ENCODE measurements around the gene ADAMTS2. TPM values are rescaled to one million over a fixed set of nuclear protein-coding genes. Genes with fewer than 3 reads are reported as not detected.

ADAMTS2 gene
- total RNA-seq, 5 donors from 2014 or later (not counting 1 experiment from before 2014, with no cell fraction given) = 0.09 to 0.23 TPM; not detected in 3

DNA sequence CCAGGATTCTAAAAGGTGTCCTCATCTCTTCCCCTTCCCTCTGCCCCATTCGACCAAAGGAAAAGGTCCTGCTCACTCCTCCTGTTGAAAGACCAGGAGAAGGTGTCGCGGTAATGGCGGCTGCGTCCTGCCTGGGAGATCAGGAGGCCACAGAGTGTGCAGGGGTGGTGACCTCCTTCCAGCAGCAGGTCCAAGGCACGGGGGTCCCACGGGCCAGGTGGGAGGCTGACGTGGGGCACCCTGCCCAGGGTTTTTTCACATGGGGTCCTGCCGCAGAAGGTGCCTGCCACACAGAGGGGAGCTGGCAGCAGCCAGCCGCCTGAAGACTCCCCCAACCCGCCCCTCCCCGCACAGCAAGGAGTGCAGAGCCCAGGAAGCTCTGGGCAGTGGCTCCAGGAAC is 22.2 kb upstream of the ADAMTS2 start:
- no peak overlapping the region for H3K4me3 Mint-ChIP-seq
- peaks cover 0 to 4% of the 10 kb centered on the region in 2 donors for H3K27me3 Mint-ChIP-seq
- no peak for ATAC-seq (replicated peaks in 1 of 4)
- Histone ChIP-seq H3K4me1 (ENCODE audit: control insufficient read depth in 1 of 2, extremely low read depth in 1 of 2, insufficient read depth in 2 of 2, low read length in 2 of 2) (no peaks in the 10 kb centered on the region), H3K27ac (ENCODE audit: low read length) (no peak overlapping the region), H3K9me3 (no peaks in the 10 kb centered on the region), H3K4me3 (ENCODE audit: control insufficient read depth in 1 of 2, extremely low read depth in 1 of 2, low read length in 1 of 2) (no peak overlapping the region), H3K36me3 (ENCODE audit: control insufficient read depth in 2 of 2, extremely low read depth in 1 of 2, insufficient read depth in 1 of 2, low read length in 1 of 2) (no peaks in the 10 kb centered on the region), H3K27me3 (replicated peaks in 1 of 2; ENCODE audit: control insufficient read depth in 2 of 2, extremely low read depth in 1 of 2, insufficient read depth in 2 of 2, low read length in 1 of 2) (peaks cover 0 to 14% of the 10 kb centered on the region in 2 experiments)
- H3K27ac Mint-ChIP-seq = no peak overlapping the region
- DNase-seq = no peak
- ChIA-PET POLR2A (interaction anchor here in 1 of 2 donors (0.6 kb wide), 1 partner anchor 33 kb away, joined by 3 read pairs; no protein-coding TSS in a partner anchor), CTCF (no interaction called here)
- no peaks in the 10 kb centered on the region for H3K36me3 Mint-ChIP-seq
- no peaks in the 10 kb centered on the region for H3K4me1 Mint-ChIP-seq
- WGBS (ENCODE audit: insufficient coverage) = 89% methylated on average over 6 of the region's 12 CpGs
- no peaks in the 10 kb centered on the region for H3K9me3 Mint-ChIP-seq

DNA sequence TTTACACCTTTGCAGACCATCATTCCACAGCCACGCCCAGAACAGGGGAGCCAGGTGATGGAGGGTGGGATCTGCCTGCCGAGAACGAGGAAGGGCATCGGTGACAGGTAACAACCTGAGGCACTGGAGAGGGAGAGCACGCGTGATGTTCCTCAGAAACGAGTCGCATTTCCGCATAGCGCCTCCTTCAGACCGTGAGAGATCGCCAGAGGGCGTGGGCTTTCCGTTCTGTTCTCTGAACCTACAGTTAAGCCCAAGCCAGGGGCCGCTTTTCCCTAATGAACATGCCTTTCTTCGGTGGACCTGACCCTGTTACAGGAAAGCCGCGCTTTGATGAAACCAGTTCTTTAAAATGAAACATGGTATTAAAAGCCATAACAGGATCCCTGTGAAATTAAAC is 17.1 kb upstream of the ADAMTS2 start:
- Histone ChIP-seq H3K4me1 (ENCODE audit: control insufficient read depth in 1 of 2, extremely low read depth in 1 of 2, insufficient read depth in 2 of 2, low read length in 2 of 2) (no peaks in the 10 kb centered on the region), H3K27me3 (replicated peaks in 1 of 2; ENCODE audit: control insufficient read depth in 2 of 2, extremely low read depth in 1 of 2, insufficient read depth in 2 of 2, low read length in 1 of 2) (peaks cover 0 to 15% of the 10 kb centered on the region in 2 experiments), H3K27ac (ENCODE audit: low read length) (no peak overlapping the region), H3K36me3 (ENCODE audit: control insufficient read depth in 2 of 2, extremely low read depth in 1 of 2, insufficient read depth in 1 of 2, low read length in 1 of 2) (no peaks in the 10 kb centered on the region), H3K4me3 (ENCODE audit: control insufficient read depth in 1 of 2, extremely low read depth in 1 of 2, low read length in 1 of 2) (no peak overlapping the region), H3K9me3 (no peaks in the 10 kb centered on the region)
- Mint-ChIP-seq H3K36me3 (no peaks in the 10 kb centered on the region), H3K27me3 (peaks cover 0 to 13% of the 10 kb centered on the region in 2 donors), H3K4me1 (no peaks in the 10 kb centered on the region), H3K27ac (no peak overlapping the region), H3K4me3 (no peak overlapping the region), H3K9me3 (peaks cover 0 to 3% (median 0%) of the 10 kb centered on the region in 3 donors)
- ATAC-seq (replicated peaks in 1 of 4) (no peak), DNase-seq (no peak)
- ChIA-PET POLR2A (no interaction called here), CTCF (no interaction called here)
- WGBS (ENCODE audit: insufficient coverage) = 82% methylated on average over 15 of the region's 18 CpGs

DNA sequence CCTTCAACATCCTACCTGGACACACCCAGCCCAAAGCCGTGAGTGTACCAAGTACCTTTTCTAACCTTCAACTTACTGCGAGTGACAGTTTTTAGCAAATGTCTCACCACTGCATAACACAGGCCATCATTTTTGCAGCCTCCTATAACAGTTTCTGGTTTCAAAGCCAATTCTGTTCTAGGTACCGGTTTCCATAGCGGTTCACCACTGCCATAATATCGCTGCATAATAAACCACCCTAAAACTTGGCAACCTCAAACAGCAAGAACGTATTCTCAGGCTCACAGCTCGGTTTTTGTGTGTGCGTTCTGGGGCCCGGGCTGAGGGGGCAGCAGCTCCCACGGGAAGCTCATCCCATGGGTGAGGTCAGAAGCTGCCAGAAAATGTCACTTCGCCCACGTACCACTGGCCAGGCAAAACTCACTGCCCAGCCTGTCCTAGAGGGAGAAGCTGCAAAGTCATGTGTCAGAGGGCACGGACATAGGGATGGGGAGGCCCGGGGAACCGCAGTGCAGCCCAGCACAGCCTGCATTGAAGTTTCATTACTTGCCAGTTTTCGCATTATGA is 15.9 kb upstream of the ADAMTS2 start:
- no peak overlapping the region for H3K27ac Mint-ChIP-seq
- ChIA-PET CTCF (no interaction called here), POLR2A (no interaction called here)
- H3K36me3 Mint-ChIP-seq = no peaks in the 10 kb centered on the region
- Histone ChIP-seq H3K27me3 (replicated peaks in 1 of 2; ENCODE audit: control insufficient read depth in 2 of 2, extremely low read depth in 1 of 2, insufficient read depth in 2 of 2, low read length in 1 of 2) (peaks cover 0 to 12% of the 10 kb centered on the region in 2 experiments), H3K4me3 (ENCODE audit: control insufficient read depth in 1 of 2, extremely low read depth in 1 of 2, low read length in 1 of 2) (no peak overlapping the region), H3K4me1 (ENCODE audit: control insufficient read depth in 1 of 2, extremely low read depth in 1 of 2, insufficient read depth in 2 of 2, low read length in 2 of 2) (no peaks in the 10 kb centered on the region), H3K9me3 (no peaks in the 10 kb centered on the region), H3K27ac (ENCODE audit: low read length) (no peak overlapping the region), H3K36me3 (ENCODE audit: control insufficient read depth in 2 of 2, extremely low read depth in 1 of 2, insufficient read depth in 1 of 2, low read length in 1 of 2) (no peaks in the 10 kb centered on the region)
- H3K9me3 Mint-ChIP-seq = peaks cover 0 to 3% (median 0%) of the 10 kb centered on the region in 3 donors
- no peak overlapping the region for H3K4me3 Mint-ChIP-seq
- H3K27me3 Mint-ChIP-seq = peaks cover 0 to 13% of the 10 kb centered on the region in 2 donors
- 86% methylated on average over 13 of the region's 16 CpGs for whole genome bisulfite sequencing (ENCODE audit: insufficient coverage)
- ATAC-seq (replicated peaks in 1 of 4) = no peak
- H3K4me1 Mint-ChIP-seq = no peaks in the 10 kb centered on the region
- DNase-seq = no peak

DNA sequence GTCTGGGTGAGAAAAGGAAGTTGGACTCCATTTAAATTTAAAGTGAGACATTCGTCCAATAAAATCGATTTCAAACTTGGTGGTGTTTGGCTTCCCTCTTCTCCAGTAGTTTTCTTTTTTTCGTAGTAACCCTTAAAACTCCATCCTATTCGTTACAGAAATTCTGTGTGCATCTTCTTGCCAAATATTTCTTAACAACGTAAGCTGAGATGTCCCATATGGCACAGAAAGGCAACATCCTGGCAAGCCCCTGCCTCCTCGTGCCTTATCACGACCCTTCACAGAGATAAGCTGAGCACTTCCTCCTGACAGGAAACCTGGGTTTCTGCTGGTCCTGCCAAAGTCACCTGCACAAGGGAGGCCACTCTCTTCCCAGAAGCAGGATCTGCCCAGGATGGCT is 11.8 kb upstream of the ADAMTS2 start:
- no peak for ATAC-seq (replicated peaks in 1 of 4)
- 46% methylated on average over 4 of the region's 7 CpGs for WGBS (ENCODE audit: insufficient coverage)

DNA sequence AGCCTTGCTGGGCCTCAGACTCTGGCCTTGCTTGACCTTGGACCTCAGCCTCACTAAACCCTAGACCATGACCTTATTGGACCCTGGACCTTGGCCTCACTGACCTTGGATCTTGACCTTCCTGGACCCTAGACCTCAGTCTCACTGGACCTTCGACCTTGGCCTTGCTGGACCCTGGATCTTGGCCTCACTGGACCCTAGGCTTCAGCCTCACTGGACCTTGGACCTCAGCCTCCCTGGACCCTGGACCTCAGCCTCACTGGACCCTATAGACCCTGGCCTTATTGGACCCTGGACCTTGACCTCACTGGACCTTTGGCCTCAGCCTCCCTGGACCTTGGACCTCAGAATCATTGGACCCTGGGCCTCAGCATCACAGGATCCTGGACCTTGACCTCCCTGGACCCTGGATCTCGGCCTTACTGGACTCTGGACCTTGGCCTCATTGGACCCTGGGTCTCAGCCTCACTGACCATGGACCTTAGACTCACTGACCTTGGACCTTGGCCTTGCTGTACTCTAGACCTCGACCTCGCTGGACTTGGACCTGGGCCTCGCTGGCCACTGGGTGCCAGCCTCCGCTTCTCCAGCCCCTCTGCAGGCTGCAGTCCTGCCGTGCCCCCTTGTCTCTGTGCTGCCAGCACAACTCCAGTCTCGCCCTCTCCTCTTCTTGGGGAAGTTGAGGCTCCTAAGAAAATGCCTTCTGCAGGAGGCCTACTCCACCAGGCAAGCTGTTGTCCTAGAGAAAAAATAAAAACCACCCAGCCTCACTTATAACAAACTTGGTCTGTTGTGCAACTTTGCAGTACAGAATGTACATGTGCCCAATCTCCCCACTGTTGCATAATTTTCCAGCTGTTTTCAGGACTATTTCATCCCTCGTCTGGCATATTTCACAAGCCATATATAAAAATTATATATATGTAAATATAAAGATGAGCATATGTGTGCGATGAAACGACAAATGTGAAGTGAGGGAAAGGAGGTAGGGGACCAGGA is 11.0 kb upstream of the ADAMTS2 start:
- DNase-seq = no peak
- no peak overlapping the region for H3K4me3 ChIP-seq (ENCODE audit: control insufficient read depth in 1 of 2, extremely low read depth in 1 of 2, low read length in 1 of 2)
- ATAC-seq (replicated peaks in 1 of 4) = no peak
- H3K9me3 ChIP-seq = no peaks in the 10 kb centered on the region
- H3K4me1 ChIP-seq (ENCODE audit: control insufficient read depth in 1 of 2, extremely low read depth in 1 of 2, insufficient read depth in 2 of 2, low read length in 2 of 2) = no peaks in the 10 kb centered on the region
- Mint-ChIP-seq H3K4me1 (no peaks in the 10 kb centered on the region), H3K27me3 (peaks cover 3 to 4% of the 10 kb centered on the region in 2 donors), H3K9me3 (no peaks in the 10 kb centered on the region), H3K4me3 (no peak overlapping the region), H3K27ac (no peak overlapping the region), H3K36me3 (no peaks in the 10 kb centered on the region)
- CTCF ChIA-PET = no interaction called here
- peaks cover 0 to 14% of the 10 kb centered on the region in 2 experiments for H3K27me3 ChIP-seq (replicated peaks in 1 of 2; ENCODE audit: control insufficient read depth in 2 of 2, extremely low read depth in 1 of 2, insufficient read depth in 2 of 2, low read length in 1 of 2)
- POLR2A ChIA-PET = no interaction called here
- no peak overlapping the region for H3K27ac ChIP-seq (ENCODE audit: low read length)
- 54% methylated on average over 7 of the region's 11 CpGs for WGBS (ENCODE audit: insufficient coverage)
- H3K36me3 ChIP-seq (ENCODE audit: control insufficient read depth in 2 of 2, extremely low read depth in 1 of 2, insufficient read depth in 1 of 2, low read length in 1 of 2) = no peaks in the 10 kb centered on the region

More for the DNA sequence above, 11.8 kb upstream of the ADAMTS2 start:
- H3K27me3 Mint-ChIP-seq = peaks cover 2 to 5% of the 10 kb centered on the region in 2 donors
- H3K4me1 ChIP-seq (ENCODE audit: control insufficient read depth in 1 of 2, extremely low read depth in 1 of 2, insufficient read depth in 2 of 2, low read length in 2 of 2) = no peaks in the 10 kb centered on the region
- H3K36me3 Mint-ChIP-seq = no peaks in the 10 kb centered on the region
- no peak overlapping the region for H3K27ac Mint-ChIP-seq
- POLR2A ChIA-PET = no interaction called here
- H3K36me3 ChIP-seq (ENCODE audit: control insufficient read depth in 2 of 2, extremely low read depth in 1 of 2, insufficient read depth in 1 of 2, low read length in 1 of 2) = no peaks in the 10 kb centered on the region
- no peaks in the 10 kb centered on the region for H3K4me1 Mint-ChIP-seq
- no peaks in the 10 kb centered on the region for H3K9me3 Mint-ChIP-seq
- no peak overlapping the region for H3K27ac ChIP-seq (ENCODE audit: low read length)
- H3K4me3 Mint-ChIP-seq = no peak overlapping the region
- H3K27me3 ChIP-seq (replicated peaks in 1 of 2; ENCODE audit: control insufficient read depth in 2 of 2, extremely low read depth in 1 of 2, insufficient read depth in 2 of 2, low read length in 1 of 2) = peaks cover 0 to 11% of the 10 kb centered on the region in 2 experiments
- CTCF ChIA-PET = no interaction called here
- H3K9me3 ChIP-seq = no peaks in the 10 kb centered on the region
- no peak for DNase-seq
- H3K4me3 ChIP-seq (ENCODE audit: control insufficient read depth in 1 of 2, extremely low read depth in 1 of 2, low read length in 1 of 2) = no peak overlapping the region

DNA sequence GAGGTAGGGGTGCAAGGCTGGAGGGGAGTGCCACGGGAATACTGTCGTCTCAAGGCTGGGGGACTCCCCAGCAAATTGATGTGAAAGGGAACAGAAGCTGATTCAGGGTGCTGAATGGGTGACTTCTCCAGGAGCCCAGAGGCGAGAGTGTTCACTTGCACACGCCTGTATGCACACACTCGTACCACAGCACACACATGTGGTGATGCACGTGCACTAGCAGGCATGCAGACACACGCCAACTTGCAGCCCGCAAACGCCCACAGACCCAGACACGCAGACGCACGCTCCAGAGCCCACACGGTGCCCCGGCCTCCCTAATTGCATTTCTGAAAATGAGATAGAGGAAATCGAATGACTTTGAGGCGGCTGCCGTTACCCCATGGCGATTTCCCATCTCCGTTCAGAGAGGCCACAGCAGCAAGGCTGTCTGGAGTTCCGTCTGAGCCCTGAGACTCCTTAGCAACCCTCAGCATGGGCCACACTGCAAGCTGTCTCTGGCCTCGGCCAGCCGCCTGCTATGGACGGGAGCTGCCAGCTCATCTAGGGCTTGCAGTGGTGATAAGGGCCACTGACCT is 9.1 kb upstream of the ADAMTS2 start:
- no peak overlapping the region for H3K4me3 Mint-ChIP-seq

More for the DNA sequence above, 9.1 kb upstream of the ADAMTS2 start:
- Mint-ChIP-seq H3K4me1 (no peaks in the 10 kb centered on the region), H3K36me3 (no peaks in the 10 kb centered on the region), H3K9me3 (no peaks in the 10 kb centered on the region), H3K27ac (no peak overlapping the region), H3K27me3 (peaks cover 0 to 8% of the 10 kb centered on the region in 2 donors)
- H3K9me3 ChIP-seq = no peaks in the 10 kb centered on the region
- H3K4me3 ChIP-seq (ENCODE audit: control insufficient read depth in 1 of 2, extremely low read depth in 1 of 2, low read length in 1 of 2) = no peak overlapping the region
- DNase-seq = no peak
- no peaks in the 10 kb centered on the region for H3K4me1 ChIP-seq (ENCODE audit: control insufficient read depth in 1 of 2, extremely low read depth in 1 of 2, insufficient read depth in 2 of 2, low read length in 2 of 2)
- H3K27me3 ChIP-seq (replicated peaks in 1 of 2; ENCODE audit: control insufficient read depth in 2 of 2, extremely low read depth in 1 of 2, insufficient read depth in 2 of 2, low read length in 1 of 2) = peaks cover 0 to 24% of the 10 kb centered on the region in 2 experiments
- POLR2A ChIA-PET = no interaction called here
- H3K27ac ChIP-seq (ENCODE audit: low read length) = no peak overlapping the region
- ATAC-seq (replicated peaks in 1 of 4) = no peak
- WGBS (ENCODE audit: insufficient coverage) = 84% methylated on average over 22 of the region's 23 CpGs
- H3K36me3 ChIP-seq (ENCODE audit: control insufficient read depth in 2 of 2, extremely low read depth in 1 of 2, insufficient read depth in 1 of 2, low read length in 1 of 2) = no peaks in the 10 kb centered on the region
- CTCF ChIA-PET = no interaction called here

All from T-cell (primary cell).